Measurements from ENCODE around the gene APC.

DNA sequence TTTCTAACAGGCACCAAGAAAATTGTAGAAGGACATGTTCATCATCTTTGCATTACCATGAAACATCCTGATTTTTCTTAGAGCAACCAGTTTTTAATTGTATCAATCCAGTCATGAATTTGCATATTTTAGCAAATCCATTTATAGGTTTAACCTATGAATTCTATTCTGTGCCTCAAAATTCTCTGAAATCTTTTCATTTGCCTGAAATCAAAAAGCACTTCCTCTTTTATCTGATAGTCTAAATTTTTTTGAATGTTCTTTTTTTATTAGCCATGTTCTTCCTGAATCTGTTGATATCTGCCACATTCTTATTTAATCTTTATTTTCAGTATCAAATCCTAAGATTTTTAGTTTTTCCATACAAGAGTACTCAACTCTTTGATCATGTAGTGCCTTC is 86.5 kb downstream of the APC start:
- TF ChIP-seq POLR2AphosphoS5 (IDR thresholded peaks at IDR 0.05), result no peak
- TF ChIP-seq, protein P1, sequence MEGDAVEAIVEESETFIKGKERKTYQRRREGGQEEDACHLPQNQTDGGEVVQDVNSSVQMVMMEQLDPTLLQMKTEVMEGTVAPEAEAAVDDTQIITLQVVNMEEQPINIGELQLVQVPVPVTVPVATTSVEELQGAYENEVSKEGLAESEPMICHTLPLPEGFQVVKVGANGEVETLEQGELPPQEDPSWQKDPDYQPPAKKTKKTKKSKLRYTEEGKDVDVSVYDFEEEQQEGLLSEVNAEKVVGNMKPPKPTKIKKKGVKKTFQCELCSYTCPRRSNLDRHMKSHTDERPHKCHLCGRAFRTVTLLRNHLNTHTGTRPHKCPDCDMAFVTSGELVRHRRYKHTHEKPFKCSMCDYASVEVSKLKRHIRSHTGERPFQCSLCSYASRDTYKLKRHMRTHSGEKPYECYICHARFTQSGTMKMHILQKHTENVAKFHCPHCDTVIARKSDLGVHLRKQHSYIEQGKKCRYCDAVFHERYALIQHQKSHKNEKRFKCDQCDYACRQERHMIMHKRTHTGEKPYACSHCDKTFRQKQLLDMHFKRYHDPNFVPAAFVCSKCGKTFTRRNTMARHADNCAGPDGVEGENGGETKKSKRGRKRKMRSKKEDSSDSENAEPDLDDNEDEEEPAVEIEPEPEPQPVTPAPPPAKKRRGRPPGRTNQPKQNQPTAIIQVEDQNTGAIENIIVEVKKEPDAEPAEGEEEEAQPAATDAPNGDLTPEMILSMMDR (IDR thresholded peaks at IDR 0.05), result no peak
